HepG2 (cell line): ENCODE data around the gene CSNK2B. TPM values are rescaled to one million over a fixed set of nuclear protein-coding genes. Genes with fewer than 3 reads are reported as not detected.
A peak's percentile ranks its signal among the peaks of the same experiment; 100 is the strongest.

Source experiments
- ADNP ChIP-seq: sonication (generic); formaldehyde crosslinking; IDR thresholded peaks from 2 replicates; pipeline ENCODE4 v1.4.0; 2020; ENCODE audit warnings: missing genetic modification reagents
- CHD2 ChIP-seq: IDR thresholded peaks from 2 replicates; pipeline ENCODE4 v1.6.1; 2011; ENCODE audit warnings: low read depth, low read length, improper control_type of control experiment
- HNRNPK ChIP-seq: fragments of 200-400 bp; formaldehyde crosslinking; IDR thresholded peaks from 2 replicates; pipeline ENCODE4 v1.6.1; 2018; ENCODE audit warnings: low read length, low read depth, moderate library complexity, mild to moderate bottlenecking; ENCODE audit not compliant: poor library complexity, severe bottlenecking
- ISX ChIP-seq: sonication (generic); formaldehyde crosslinking; conservative IDR thresholded peaks from 2 replicates; pipeline ENCODE4 v1.5.0; 2020; ENCODE audit warnings: missing genetic modification reagents
- MAFG ChIP-seq: sonication (generic); formaldehyde crosslinking; IDR thresholded peaks from 2 replicates; pipeline ENCODE4 v1.5.1; 2020; ENCODE audit warnings: mild to moderate bottlenecking, missing genetic modification reagents
- NFATC3 ChIP-seq: sonication (generic); formaldehyde crosslinking; IDR thresholded peaks from 2 replicates; pipeline ENCODE4 v1.5.1; 2020; ENCODE audit warnings: mild to moderate bottlenecking, missing genetic modification reagents
- NFE2L1 ChIP-seq: sonication (generic); formaldehyde crosslinking; IDR thresholded peaks from 2 replicates; pipeline ENCODE4 v1.4.0; 2020; ENCODE audit warnings: missing genetic modification reagents, mild to moderate bottlenecking, borderline replicate concordance
- POLR2AphosphoS5 ChIP-seq: IDR thresholded peaks from 2 replicates; pipeline ENCODE4 v1.6.1; 2012; ENCODE audit warnings: low read depth, low read length
- POLR2G ChIP-seq: fragments of 200-400 bp; formaldehyde crosslinking; IDR thresholded peaks from 2 replicates; pipeline ENCODE4 v1.6.1; 2018; ENCODE audit warnings: mild to moderate bottlenecking, low read depth, low read length, moderate library complexity
- RARG ChIP-seq: sonication (generic); formaldehyde crosslinking; IDR thresholded peaks from 2 replicates; pipeline ENCODE4 v1.4.0; 2020; ENCODE audit warnings: low read depth, mild to moderate bottlenecking, missing genetic modification reagents
- RNF2 ChIP-seq: fragments of 450-650 bp; conservative IDR thresholded peaks from 2 replicates; pipeline ENCODE4 v1.6.1; 2016; ENCODE audit warnings: low read depth
- SMARCC2 ChIP-seq: fragments of 450-650 bp; IDR thresholded peaks from 2 replicates; pipeline ENCODE4 v1.6.1; 2017; ENCODE audit warnings: antibody characterized with exemption, mild to moderate bottlenecking
- SSRP1 ChIP-seq: IDR thresholded peaks from 2 replicates; pipeline ENCODE4 v1.6.1; 2016; ENCODE audit warnings: control low read depth
- TGIF2 ChIP-seq: IDR thresholded peaks from 2 replicates; pipeline ENCODE4 v1.6.1; 2016; ENCODE audit warnings: control low read depth, missing compliant biosample characterization
- TSC22D2 ChIP-seq: sonication (generic); formaldehyde crosslinking; IDR thresholded peaks from 2 replicates; pipeline ENCODE4 v1.5.1; 2020; ENCODE audit warnings: missing genetic modification reagents, mild to moderate bottlenecking, borderline replicate concordance
- YY1 ChIP-seq: IDR thresholded peaks from 2 replicates; pipeline ENCODE4 v1.6.1; 2011; ENCODE audit warnings: low read length, low read depth, moderate library complexity, mild to moderate bottlenecking; ENCODE audit not compliant: insufficient read depth, insufficient replicate concordance
- ZBTB20 ChIP-seq: sonication (generic); formaldehyde crosslinking; IDR thresholded peaks from 2 replicates; pipeline ENCODE4 v1.8.1; 2023; ENCODE audit warnings: missing genetic modification reagents, low read depth, mild to moderate bottlenecking, borderline replicate concordance
- ZBTB25 ChIP-seq: IDR thresholded peaks from 2 replicates; pipeline ENCODE4 v1.6.1; 2018; ENCODE audit warnings: missing genetic modification reagents
- ZBTB4 ChIP-seq: sonication (generic); formaldehyde crosslinking; IDR thresholded peaks from 2 replicates; pipeline ENCODE4 v1.4.0; 2020; ENCODE audit warnings: missing genetic modification reagents, mild to moderate bottlenecking, borderline replicate concordance
- ZNF101 ChIP-seq: sonication (generic); formaldehyde crosslinking; IDR thresholded peaks from 2 replicates; pipeline ENCODE4 v1.4.0; 2020; ENCODE audit warnings: mild to moderate bottlenecking, low read depth, missing genetic modification reagents, borderline replicate concordance
- ZNF496 ChIP-seq: sonication (generic); formaldehyde crosslinking; IDR thresholded peaks from 2 replicates; pipeline ENCODE4 v1.8.1; 2023; ENCODE audit warnings: mild to moderate bottlenecking, moderate library complexity, missing genetic modification reagents; ENCODE audit not compliant: insufficient replicate concordance
- ZNF589 ChIP-seq: sonication (generic); formaldehyde crosslinking; conservative IDR thresholded peaks from 2 replicates; pipeline ENCODE4 v1.8.0; 2022; ENCODE audit warnings: mild to moderate bottlenecking, moderate library complexity, missing genetic modification reagents
- ZNF598 ChIP-seq: sonication (generic); formaldehyde crosslinking; IDR thresholded peaks from 2 replicates; pipeline ENCODE4 v1.5.1; 2020; ENCODE audit warnings: mild to moderate bottlenecking, missing genetic modification reagents, borderline replicate concordance
- ZNF703 ChIP-seq: sonication (generic); formaldehyde crosslinking; IDR thresholded peaks from 2 replicates; pipeline ENCODE4 v1.5.1; 2020; ENCODE audit warnings: missing genetic modification reagents, mild to moderate bottlenecking, moderate library complexity, borderline replicate concordance
- ZNF878 ChIP-seq: sonication (generic); formaldehyde crosslinking; IDR thresholded peaks from 2 replicates; pipeline ENCODE4 v1.8.1; 2023; ENCODE audit warnings: mild to moderate bottlenecking, missing genetic modification reagents, moderate library complexity
- ZSCAN21 ChIP-seq: sonication (generic); formaldehyde crosslinking; IDR thresholded peaks from 2 replicates; pipeline ENCODE4 v1.8.0; 2022; ENCODE audit warnings: mild to moderate bottlenecking, missing genetic modification reagents, moderate library complexity, borderline replicate concordance
- polyA plus RNA-seq, 8 experiments: library from polyadenylated mRNA; depleted of rRNA in 3 of 8; stranded (reverse) in 7 of 8; unstranded in 1 of 8; fragments of >200 nt; fragmentation: Illumina TruSeq in 4 of 8; extraction: Trizol in 4 of 8; gene quantifications; 2 replicates each; pipeline versions ENCODE4 v1.2.1 to v1.2.3, GENCODE V29; 2011 to 2016; ENCODE audit warnings: low read depth in 4 of 8, missing spikeins in 1 of 8, mixed read lengths in 1 of 8; ENCODE audit not compliant: insufficient read depth in 1 of 8
- total RNA-seq, 5 experiments: library from RNA; depleted of rRNA; stranded (reverse); fragments of >200 nt; fragmentation: Illumina TruSeq; extraction: Trizol; gene quantifications; 2 replicates each; pipeline ENCODE4 v1.2.3, GENCODE V29; 2016; ENCODE audit warnings: low read depth in 1 of 5

CSNK2B gene
- total and polyA plus RNA-seq, 2 of the 13 experiments (the other 11 are each of a cell fraction or from before 2014, with no cell fraction given) = 111 to 296 TPM

- TF ChIP-seq NFE2L1 (CRISPR knock-in tag) = peak; percentile 74; the same call in 1 of the 2 replicates
- no peak for TF ChIP-seq RARG
- peak; percentile 74 for TF ChIP-seq POLR2AphosphoS5
- peak; percentile 90 for TF ChIP-seq ZSCAN21 (CRISPR knock-in tag)
- no peak; the same call in 1 of the 2 replicates for TF ChIP-seq RNF2
- TF ChIP-seq ZNF589 (CRISPR knock-in tag) = no peak
- peak; percentile 97 for TF ChIP-seq POLR2G
- no peak for TF ChIP-seq HNRNPK
- TF ChIP-seq YY1 = peak; percentile 75
- TF ChIP-seq ISX (CRISPR knock-in tag) = no peak
- no peak for TF ChIP-seq SSRP1 (CRISPR knock-in tag)
- TF ChIP-seq ZNF101 (CRISPR knock-in tag) = 0 out of 2 replicates have a peak, but pooled peaks have one; percentile 18
- no peak for TF ChIP-seq ZNF496 (CRISPR knock-in tag)
- TF ChIP-seq NFATC3 (CRISPR knock-in tag) = no peak
- TF ChIP-seq ZBTB4 (CRISPR knock-in tag) = no peak
- TF ChIP-seq CHD2 = no peak
- TF ChIP-seq SMARCC2 = no peak
- no peak; the same call in 1 of the 2 replicates for TF ChIP-seq ADNP
- peak; percentile 70; the same call in 1 of the 2 replicates for TF ChIP-seq ZBTB20 (CRISPR knock-in tag)
- peak; percentile 82; the same call in 1 of the 2 replicates for TF ChIP-seq ZNF598 (CRISPR knock-in tag)
- no peak for TF ChIP-seq MAFG (CRISPR knock-in tag)
- TF ChIP-seq ZNF878 (CRISPR knock-in tag) = peak; percentile 92
- 0 out of 2 replicates have a peak, but pooled peaks have one; percentile 23 for TF ChIP-seq TSC22D2
- peak; percentile 82; the same call in 1 of the 2 replicates for TF ChIP-seq ZBTB25 (CRISPR knock-in tag)
- TF ChIP-seq ZNF703 (CRISPR knock-in tag) = no peak; the same call in 1 of the 2 replicates
- no peak; the same call in none of the 2 replicates for TF ChIP-seq TGIF2 (CRISPR knock-in tag)
Measured at GRCh38 chr6:31660381-31661261, 5.3 kb upstream of the CSNK2B start, which contains the start of gene C6orf47 (continued).
